Spleen (tissue), 11 donors: ENCODE measurements around the gene GIPC3. TPM values are rescaled to one million over a fixed set of nuclear protein-coding genes. Genes with fewer than 3 reads are reported as not detected.
A peak's percentile ranks its signal among the peaks of the same experiment; 100 is the strongest.

Experiments
- DNase-seq: peaks from one replicate; pipeline ENCODE4 v3.0.0-alpha.2; 2020
- H3K27ac ChIP-seq, 8 donors: fragments of 200-600 bp; sonication (generic) in 7 of 8; 1 replicate in 4 of 8; 2 replicates in 4 of 8; pipeline versions ENCODE4 v1.5.0 to v1.8.0; 2016 to 2021; ENCODE audit warnings: inconsistent platforms in 4 of 8, mild to moderate bottlenecking in 4 of 8, moderate library complexity in 1 of 8
- H3K27me3 ChIP-seq, 7 donors: fragments of 200-600 bp; sonication (generic) in 6 of 7; replicated peaks in 1 of 7; 1 replicate in 4 of 7; 2 replicates in 3 of 7; pipeline versions ENCODE4 v1.5.0 to v1.8.0; 2016 to 2021; ENCODE audit warnings: inconsistent platforms in 3 of 7, mild to moderate bottlenecking in 1 of 7
- H3K36me3 ChIP-seq, 6 donors: fragments of 200-600 bp; sonication (generic) in 5 of 6; 1 replicate in 4 of 6; 2 replicates in 2 of 6; pipeline versions ENCODE4 v1.5.0 to v1.8.0; 2016 to 2021; ENCODE audit warnings: inconsistent platforms in 2 of 6
- H3K4me1 ChIP-seq, 6 donors: fragments of 200-600 bp; sonication (generic) in 5 of 6; 1 replicate in 3 of 6; 2 replicates in 3 of 6; pipeline versions ENCODE4 v1.5.0 to v1.8.0; 2016 to 2021; ENCODE audit warnings: inconsistent platforms in 3 of 6
- H3K4me3 ChIP-seq, 8 donors: fragments of 200-600 bp; sonication (generic) in 7 of 8; 1 replicate in 4 of 8; 2 replicates in 4 of 8; pipeline versions ENCODE4 v1.5.0 to v1.8.0; 2016 to 2021; ENCODE audit warnings: inconsistent platforms in 4 of 8, mild to moderate bottlenecking in 4 of 8, moderate library complexity in 2 of 8
- H3K9me3 ChIP-seq, 8 donors: fragments of 200-600 bp; sonication (generic) in 7 of 8; 1 replicate in 4 of 8; 2 replicates in 4 of 8; pipeline versions ENCODE4 v1.5.0 to v1.8.0; 2016 to 2021; ENCODE audit warnings: inconsistent platforms in 4 of 8
- POLR2A ChIP-seq, 3 donors: fragments of 450-650 bp; IDR thresholded peaks; one replicate each; pipeline ENCODE4 v1.5.1; 2017; ENCODE audit warnings: antibody characterized with exemption in 3 of 3, mild to moderate bottlenecking in 1 of 3
- POLR2AphosphoS5 ChIP-seq, 3 donors: sonication (generic); formaldehyde crosslinking; IDR thresholded peaks; one replicate each; pipeline ENCODE4 v1.5.1; 2017; ENCODE audit warnings: antibody characterized with exemption in 3 of 3
- WGBS, 5 donors: extraction: QIAGEN DNeasy Blood & Tissue Kit in 3 of 5; methylation state at CpG; one replicate each; pipeline versions ENCODE4 v1.1.5 to v1.1.7; 2013 to 2018; 5-methylcytosine and 5-hydroxymethylcytosine counted together
- intact Hi-C: fragments of 100-400 bp; cut with DNase I; formaldehyde crosslinking; loops from one replicate; pipeline ENCODE4 v1.15.0; 2023; ENCODE audit warnings: low total_unique reads
- polyA plus RNA-seq, 3 donors: library from polyadenylated mRNA; stranded (reverse); fragments of 200-250 nt; gene quantifications; one replicate each; pipeline ENCODE4 v1.2.1, GENCODE V29; 2013
- total RNA-seq, 7 donors: library from RNA; depleted of rRNA in 3 of 7; stranded (reverse); fragments of >200 nt in 3 of 7; fragmentation: NEBNext Ultra II Directional in 4 of 7; extraction: Animal tissue kit (Norgen Biotek cat#: 25700) in 4 of 7; gene quantifications; one replicate each; pipeline versions ENCODE4 v1.1.0 to v1.2.1, GENCODE V29; 2016 to 2021
- TF ChIP-seq, protein P1 (sequence below), 11 experiments: fragments of 200-600 bp in 7 of 11; fragments of 450-650 bp in 4 of 11; sonication (generic) in 4 of 11; IDR thresholded peaks in 8 of 11; conservative IDR thresholded peaks in 3 of 11; 1 replicate in 7 of 11; 2 replicates in 4 of 11; pipeline versions ENCODE4 v1.4.0 to v1.8.0; 2016 to 2021; ENCODE audit warnings: antibody characterized with exemption in 11 of 11, inconsistent platforms in 4 of 11, mild to moderate bottlenecking in 1 of 11
- donor health status: healthy with polysubstance abuse.
- donor health status: DM: no; HTN: no; CAD: no; lungs with moderate emphysema.
- donor health status: DM: no; HTN: no; CAD: no.
- donor health status: Bipolar disorder and iron deficiency.
- donor health status: healthy.
- donor health status: DM: no; HTN: no; CAD: no.
- donor health status: DM: yes; HTN: yes; CAD: no.

The GIPC3 gene
- total and polyA plus RNA-seq, 10 donors: 0.80 to 9.2 (median 5.1) TPM

DNA sequence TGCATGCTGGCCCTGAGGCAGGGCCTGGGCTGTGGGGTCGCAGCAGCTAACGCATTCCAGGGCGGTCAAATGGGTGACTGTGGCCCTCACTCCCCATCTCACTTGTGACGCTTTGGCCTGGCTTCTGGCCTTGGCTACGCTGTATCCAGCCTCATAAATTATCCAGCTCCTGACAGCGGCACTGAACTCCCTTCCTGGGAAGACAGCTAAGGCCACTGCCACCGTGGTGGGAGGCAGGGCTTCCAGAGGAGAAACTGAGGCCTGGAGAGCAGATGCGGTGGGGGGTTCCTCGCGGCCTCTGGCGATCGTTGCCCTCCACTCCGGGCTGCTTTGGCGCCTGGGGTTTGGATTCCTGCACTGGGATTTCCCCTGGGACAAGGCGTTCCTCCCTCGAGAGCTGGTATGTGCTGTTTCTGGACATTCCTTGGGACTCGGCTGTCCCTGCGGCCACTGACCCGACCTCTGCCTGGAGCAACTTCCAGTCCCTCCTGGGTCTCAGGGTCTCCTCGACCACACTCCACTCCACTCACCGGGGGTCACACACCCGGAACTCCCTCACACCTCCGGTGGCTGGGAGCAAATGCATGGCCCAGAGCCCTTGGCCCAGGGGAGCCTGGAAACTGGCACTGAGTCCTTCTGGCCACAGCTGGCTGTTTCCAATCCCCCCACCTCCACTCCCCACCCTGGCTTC, 18.0 kb downstream of the GIPC3 start:
- DNase-seq: peak; percentile 71
- H3K27me3 ChIP-seq: peaks cover 0 to 39% (median 13%) of the 10 kb centered on the region in 7 donors
- 58 to 92% (median 64%) methylated on average over 21 to 23 of the region's 23 CpGs for WGBS, 5 donors
- no peaks in the 10 kb centered on the region for H3K9me3 ChIP-seq
- peak overlapping the region in 1 of 8 donors; percentile 77 for H3K4me3 ChIP-seq
- H3K36me3 ChIP-seq: peaks cover 0 to 12% (median 7%) of the 10 kb centered on the region in 6 donors
- H3K27ac ChIP-seq: peak overlapping the region; percentile 13 to 88 (median 69)
- TF ChIP-seq POLR2AphosphoS5 (IDR thresholded peaks at IDR 0.05): peak; percentile 50 to 75 (median 67)
- TF ChIP-seq, protein P1, sequence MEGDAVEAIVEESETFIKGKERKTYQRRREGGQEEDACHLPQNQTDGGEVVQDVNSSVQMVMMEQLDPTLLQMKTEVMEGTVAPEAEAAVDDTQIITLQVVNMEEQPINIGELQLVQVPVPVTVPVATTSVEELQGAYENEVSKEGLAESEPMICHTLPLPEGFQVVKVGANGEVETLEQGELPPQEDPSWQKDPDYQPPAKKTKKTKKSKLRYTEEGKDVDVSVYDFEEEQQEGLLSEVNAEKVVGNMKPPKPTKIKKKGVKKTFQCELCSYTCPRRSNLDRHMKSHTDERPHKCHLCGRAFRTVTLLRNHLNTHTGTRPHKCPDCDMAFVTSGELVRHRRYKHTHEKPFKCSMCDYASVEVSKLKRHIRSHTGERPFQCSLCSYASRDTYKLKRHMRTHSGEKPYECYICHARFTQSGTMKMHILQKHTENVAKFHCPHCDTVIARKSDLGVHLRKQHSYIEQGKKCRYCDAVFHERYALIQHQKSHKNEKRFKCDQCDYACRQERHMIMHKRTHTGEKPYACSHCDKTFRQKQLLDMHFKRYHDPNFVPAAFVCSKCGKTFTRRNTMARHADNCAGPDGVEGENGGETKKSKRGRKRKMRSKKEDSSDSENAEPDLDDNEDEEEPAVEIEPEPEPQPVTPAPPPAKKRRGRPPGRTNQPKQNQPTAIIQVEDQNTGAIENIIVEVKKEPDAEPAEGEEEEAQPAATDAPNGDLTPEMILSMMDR (IDR thresholded peaks at IDR 0.05 in 8 of 11, conservative IDR thresholded peaks at IDR 0.05 in 3 of 11): no peak
- no peak for TF ChIP-seq POLR2A (IDR thresholded peaks at IDR 0.05)
- H3K4me1 ChIP-seq: peaks cover 38 to 62% (median 52%) of the 10 kb centered on the region in 6 donors
- intact Hi-C loops: no loop called here

- Histone ChIP-seq H3K4me1 (peaks cover 38 to 73% (median 63%) of the 10 kb centered on the region in 6 donors), H3K4me3 (peak overlapping the region in 6 of 8 donors; percentile 19 to 77 (median 58))
- WGBS, 5 donors: 50 to 64% (median 59%) methylated on average over 24 to 27 of the region's 27 CpGs
These were observed 19.1 kb downstream of the GIPC3 start for GRCh38 chr19:3604227-3604986.

GRCh38 chr19:3604987-3605343, 19.7 kb downstream of the GIPC3 start:
- H3K4me1 ChIP-seq: peaks cover 38 to 79% (median 68%) of the 10 kb centered on the region in 6 donors
- H3K4me3 ChIP-seq: peak overlapping the region in 6 of 8 donors; percentile 19 to 77 (median 58)
- peaks cover 0 to 43% (median 13%) of the 10 kb centered on the region in 7 donors for H3K27me3 ChIP-seq
- peak; percentile 84 for DNase-seq
- H3K27ac ChIP-seq: peak overlapping the region in 6 of 8 donors; percentile 27 to 88 (median 72)
- 0 to 12% (median 5%) methylated on average over 8 to 11 of the region's 11 CpGs for WGBS, 5 donors
- TF ChIP-seq POLR2A (IDR thresholded peaks at IDR 0.05) (no peak), POLR2AphosphoS5 (IDR thresholded peaks at IDR 0.05) (peak in 2 of 3 donors; percentile 46 to 71)
- no peaks in the 10 kb centered on the region for H3K9me3 ChIP-seq
- intact Hi-C loops: no loop called here
- H3K36me3 ChIP-seq: peaks cover 0 to 6% (median 5%) of the 10 kb centered on the region in 6 donors

More at GRCh38 chr19:3604227-3604986, 19.1 kb downstream of the GIPC3 start:
- intact Hi-C loops: no loop called here
- no peak for DNase-seq
- peaks cover 0 to 12% (median 7%) of the 10 kb centered on the region in 6 donors for H3K36me3 ChIP-seq
- peak overlapping the region; percentile 27 to 88 (median 69) for H3K27ac ChIP-seq
- peaks cover 0 to 43% (median 13%) of the 10 kb centered on the region in 7 donors for H3K27me3 ChIP-seq
- no peaks in the 10 kb centered on the region for H3K9me3 ChIP-seq
- TF ChIP-seq POLR2AphosphoS5 (IDR thresholded peaks at IDR 0.05): no peak
- no peak for TF ChIP-seq POLR2A (IDR thresholded peaks at IDR 0.05)
- TF ChIP-seq, protein P1 (IDR thresholded peaks at IDR 0.05 in 8 of 11, conservative IDR thresholded peaks at IDR 0.05 in 3 of 11): no peak

DNA sequence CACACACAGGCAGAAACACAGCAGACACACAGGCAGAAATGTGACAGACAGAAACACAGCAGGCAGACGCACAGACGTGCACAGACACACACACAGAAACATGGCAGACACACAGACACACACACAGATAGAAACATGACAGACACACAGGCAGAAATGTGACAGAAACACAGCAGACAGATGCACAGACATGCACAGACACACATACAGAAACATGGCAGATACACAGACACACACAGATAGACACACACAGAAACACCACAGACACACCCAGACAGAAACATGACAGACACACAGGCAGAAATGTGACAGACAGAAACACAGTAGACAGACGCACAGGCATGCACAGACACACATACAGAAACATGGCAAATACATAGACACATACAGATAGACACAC, 20.1 kb downstream of the GIPC3 start:
- no peak for DNase-seq
- intact Hi-C loops: no loop called here
- 25 to 49% (median 33%) methylated on average over 3 of the region's 3 CpGs for WGBS, 5 donors
- TF ChIP-seq POLR2A (IDR thresholded peaks at IDR 0.05): no peak
- TF ChIP-seq POLR2AphosphoS5 (IDR thresholded peaks at IDR 0.05): no peak
- TF ChIP-seq, protein P1 (IDR thresholded peaks at IDR 0.05 in 8 of 11, conservative IDR thresholded peaks at IDR 0.05 in 3 of 11): no peak
- Histone ChIP-seq H3K4me1 (peaks cover 38 to 83% (median 72%) of the 10 kb centered on the region in 6 donors), H3K27me3 (peaks cover 0 to 43% (median 13%) of the 10 kb centered on the region in 7 donors), H3K36me3 (peaks cover 0 to 6% (median 1%) of the 10 kb centered on the region in 6 donors), H3K4me3 (peak overlapping the region in 6 of 8 donors; percentile 19 to 77 (median 58)), H3K9me3 (no peaks in the 10 kb centered on the region), H3K27ac (peak overlapping the region in 5 of 8 donors; percentile 65 to 88 (median 74))
